ENCODE results near the gene OR3A2.
"Not testable (repeated sequence)": the region's sequence is repeated elsewhere in the genome, so short reads cannot be mapped to it uniquely, and the experiment has no call there.

The OR3A2 gene

GRCh38 chr17:3385869-3386816 lies at the start of gene OR3A2:
TSS of gene OR3A2 (minus strand) at chr17:3386308.
- DNase-seq (ENCODE audit: low spot score), result no peak

- DNase-seq (ENCODE audit: low spot score), result no peak
Measured at GRCh38 chr17:3433741-3434140, 47.6 kb upstream of the OR3A2 start, which contains the start of gene OR1E2. TSS of gene OR1E2 (minus strand) at chr17:3433841. CDS start at chr17:3433841, 0 bp downstream.

GRCh38 chr17:3433215-3433614 lies 47.1 kb upstream of the OR3A2 start:
- DNase-seq (ENCODE audit: low spot score), result not testable (repeated sequence)

- DNase-seq (ENCODE audit: low spot score), result no peak
Measured at GRCh38 chr17:3418222-3418621, 32.1 kb upstream of the OR3A2 start.

- no peak for DNase-seq (ENCODE audit: low spot score)
Measured at GRCh38 chr17:3415610-3416009, 29.5 kb upstream of the OR3A2 start.

GRCh38 chr17:3412216-3412615 lies 26.1 kb upstream of the OR3A2 start:
- DNase-seq (ENCODE audit: low spot score), result not testable (repeated sequence)

- no peak for DNase-seq (ENCODE audit: low spot score)
Measured at GRCh38 chr17:3411070-3411469, 25.0 kb upstream of the OR3A2 start, which contains the start of gene OR3A3. TSS of gene OR3A3 (plus strand) at chr17:3411370.

GRCh38 chr17:3403856-3404255 lies 17.7 kb upstream of the OR3A2 start:
- not testable (repeated sequence) for DNase-seq (ENCODE audit: low spot score)

- no peak for DNase-seq (ENCODE audit: low spot score)
Measured at GRCh38 chr17:3401786-3402185, 15.7 kb upstream of the OR3A2 start.

GRCh38 chr17:3400055-3400454 lies 13.9 kb upstream of the OR3A2 start:
- DNase-seq (ENCODE audit: low spot score), result no peak

GRCh38 chr17:3398310-3398709 lies 12.2 kb upstream of the OR3A2 start, which contains the start of gene OR1E1:
TSS of gene OR1E1 (minus strand) at chr17:3398410. CDS start at chr17:3398410, 0 bp downstream.
- DNase-seq (ENCODE audit: low spot score), result no peak

- DNase-seq (ENCODE audit: low spot score), result not testable (repeated sequence)
Measured at GRCh38 chr17:3397801-3398200, 11.7 kb upstream of the OR3A2 start.

- no peak for DNase-seq (ENCODE audit: low spot score)
Measured at GRCh38 chr17:3389791-3390190, 3.7 kb upstream of the OR3A2 start.

- no peak for DNase-seq (ENCODE audit: low spot score)
Measured at GRCh38 chr17:3381957-3382356, 4.2 kb downstream of the OR3A2 start.

GRCh38 chr17:3378321-3378720 lies 7.8 kb downstream of the OR3A2 start:
- DNase-seq (ENCODE audit: low spot score), result no peak

GRCh38 chr17:3371167-3371566 lies 14.9 kb downstream of the OR3A2 start:
- not testable (repeated sequence) for DNase-seq (ENCODE audit: low spot score)

GRCh38 chr17:3342782-3343181 lies 43.3 kb downstream of the OR3A2 start:
- DNase-seq (ENCODE audit: low spot score), result not testable (repeated sequence)

GRCh38 chr17:3335876-3336275 lies 50.2 kb downstream of the OR3A2 start:
- DNase-seq (ENCODE audit: low spot score), result no peak

GRCh38 chr17:3318336-3318735 lies 67.8 kb downstream of the OR3A2 start:
- no peak for DNase-seq (ENCODE audit: low spot score)

GRCh38 chr17:3316836-3317235 lies 69.3 kb downstream of the OR3A2 start:
- no peak for DNase-seq (ENCODE audit: low spot score)

GRCh38 chr17:3308603-3309002 lies 77.5 kb downstream of the OR3A2 start:
- no peak for DNase-seq (ENCODE audit: low spot score)

- DNase-seq (ENCODE audit: low spot score), result no peak
Measured at GRCh38 chr17:3298260-3298659, 87.8 kb downstream of the OR3A2 start, which contains the start of gene OR3A1. TSS of gene OR3A1 (minus strand) at chr17:3298360. CDS start at chr17:3292582, 5,778 bp downstream.

- DNase-seq (ENCODE audit: low spot score), result no peak
Measured at GRCh38 chr17:3295632-3296031, 90.5 kb downstream of the OR3A2 start.
